ENCODE data around the gene CASP7. TPM values are rescaled to one million over a fixed set of nuclear protein-coding genes. Genes with fewer than 3 reads are reported as not detected.

CASP7 gene
- total RNA-seq, 4 donors from 2014 or later: 47.9 to 144 (median 103) TPM

GRCh38 chr10:113746217-113746957, 66.7 kb downstream of the CASP7 start:
- no peak for TF ChIP-seq CTCF (IDR thresholded peaks at IDR 0.05)
- TF ChIP-seq POLR2A (IDR thresholded peaks at IDR 0.05): no peak
- Histone ChIP-seq H3K36me3 (no peaks in the 10 kb centered on the region), H3K4me1 (peaks cover 0 to 24% (median 0%) of the 10 kb centered on the region in 4 donors), H3K4me3 (peak overlapping the region in 2 of 4 donors; percentile 7 to 26), H3K9me3 (no peaks in the 10 kb centered on the region), H3K27me3 (no peaks in the 10 kb centered on the region), H3K27ac (peak overlapping the region in 2 of 4 donors; percentile 70 to 75)
- DNase-seq: peak in 2 of 3 donors; percentile 86 to 90

- Histone ChIP-seq H3K27me3 (no peaks in the 10 kb centered on the region), H3K4me1 (peaks cover 0 to 37% (median 0%) of the 10 kb centered on the region in 4 donors), H3K27ac (peak within 1 kb of the TSS in 3 of 4 donors; percentile 64 to 83 (median 82)), H3K36me3 (no peaks in the 10 kb centered on the region), H3K9me3 (no peaks in the 10 kb centered on the region), H3K4me3 (peak within 1 kb of the TSS in 3 of 4 donors; percentile 10 to 49 (median 42))
- TF ChIP-seq POLR2A (IDR thresholded peaks at IDR 0.05) (no peak), CTCF (IDR thresholded peaks at IDR 0.05) (no peak)
- DNase-seq: peak in 1 of 3 donors; percentile 52
Observed at GRCh38 chr10:113751181-113751732, 71.5 kb downstream of the CASP7 start, which contains the start of gene PLEKHS1. Gene PLEKHS1, plus strand, starts transcription at chr10:113751682. Its CDS starts 3,596 bp downstream, at chr10:113755278.

GRCh38 chr10:113752553-113752952, 72.8 kb downstream of the CASP7 start:
- peaks cover 0 to 40% (median 0%) of the 10 kb centered on the region in 4 donors for H3K4me1 ChIP-seq
- peak in 2 of 3 donors; percentile 54 to 56 for DNase-seq
- no peaks in the 10 kb centered on the region for H3K27me3 ChIP-seq
- H3K36me3 ChIP-seq: no peaks in the 10 kb centered on the region
- TF ChIP-seq CTCF (IDR thresholded peaks at IDR 0.05) (no peak), POLR2A (IDR thresholded peaks at IDR 0.05) (no peak)
- peak overlapping the region in 2 of 4 donors; percentile 82 to 83 for H3K27ac ChIP-seq
- peak overlapping the region in 2 of 4 donors; percentile 42 to 49 for H3K4me3 ChIP-seq
- no peaks in the 10 kb centered on the region for H3K9me3 ChIP-seq

GRCh38 chr10:113753020-113753692, 73.4 kb downstream of the CASP7 start:
- Histone ChIP-seq H3K36me3 (no peaks in the 10 kb centered on the region), H3K4me1 (peaks cover 0 to 39% (median 0%) of the 10 kb centered on the region in 4 donors), H3K27ac (peak overlapping the region in 3 of 4 donors; percentile 5 to 83 (median 82)), H3K9me3 (no peaks in the 10 kb centered on the region), H3K27me3 (no peaks in the 10 kb centered on the region), H3K4me3 (peak overlapping the region in 2 of 4 donors; percentile 42 to 49)
- DNase-seq: peak in 2 of 3 donors; percentile 72 to 82
- TF ChIP-seq CTCF (IDR thresholded peaks at IDR 0.05) (no peak), POLR2A (IDR thresholded peaks at IDR 0.05) (no peak)

- DNase-seq: no peak
- no peaks in the 10 kb centered on the region for H3K36me3 ChIP-seq
- no peaks in the 10 kb centered on the region for H3K27me3 ChIP-seq
- TF ChIP-seq CTCF (IDR thresholded peaks at IDR 0.05): no peak
- TF ChIP-seq POLR2A (IDR thresholded peaks at IDR 0.05): no peak
- H3K27ac ChIP-seq: peak overlapping the region in 3 of 4 donors; percentile 17 to 83 (median 82)
- no peaks in the 10 kb centered on the region for H3K9me3 ChIP-seq
- H3K4me1 ChIP-seq: peaks cover 0 to 39% (median 0%) of the 10 kb centered on the region in 4 donors
- peak overlapping the region in 1 of 4 donors; percentile 49 for H3K4me3 ChIP-seq
Observed at GRCh38 chr10:113754125-113754524, 74.4 kb downstream of the CASP7 start.

Data from Peyer's patch (tissue), 4 donors.